Activated naive CD4-positive, alpha-beta T cell treated with anti-CD3 and anti-CD28 coated beads, Interleukin-2, amount 50 U/mL, for 24 hours (primary cell): ENCODE data around the gene RSPRY1.

Experiments
- H3K27ac Mint-ChIP-seq: one replicate; pipeline ENCODE4 v1.8.0; 2021; ENCODE audit warnings: mild to moderate bottlenecking, mixed read lengths
- H3K27me3 Mint-ChIP-seq: one replicate; pipeline ENCODE4 v1.8.0; 2021; ENCODE audit warnings: mixed read lengths
- H3K36me3 Mint-ChIP-seq: one replicate; pipeline ENCODE4 v1.8.0; 2021; ENCODE audit warnings: mixed read lengths
- H3K4me1 Mint-ChIP-seq: one replicate; pipeline ENCODE4 v1.8.0; 2021; ENCODE audit warnings: mixed read lengths
- H3K4me3 Mint-ChIP-seq: one replicate; pipeline ENCODE4 v1.8.0; 2021; ENCODE audit warnings: mild to moderate bottlenecking, mixed read lengths
- H3K9me3 Mint-ChIP-seq: one replicate; pipeline ENCODE4 v1.8.0; 2021; ENCODE audit warnings: mixed read lengths

The RSPRY1 gene

DNA sequence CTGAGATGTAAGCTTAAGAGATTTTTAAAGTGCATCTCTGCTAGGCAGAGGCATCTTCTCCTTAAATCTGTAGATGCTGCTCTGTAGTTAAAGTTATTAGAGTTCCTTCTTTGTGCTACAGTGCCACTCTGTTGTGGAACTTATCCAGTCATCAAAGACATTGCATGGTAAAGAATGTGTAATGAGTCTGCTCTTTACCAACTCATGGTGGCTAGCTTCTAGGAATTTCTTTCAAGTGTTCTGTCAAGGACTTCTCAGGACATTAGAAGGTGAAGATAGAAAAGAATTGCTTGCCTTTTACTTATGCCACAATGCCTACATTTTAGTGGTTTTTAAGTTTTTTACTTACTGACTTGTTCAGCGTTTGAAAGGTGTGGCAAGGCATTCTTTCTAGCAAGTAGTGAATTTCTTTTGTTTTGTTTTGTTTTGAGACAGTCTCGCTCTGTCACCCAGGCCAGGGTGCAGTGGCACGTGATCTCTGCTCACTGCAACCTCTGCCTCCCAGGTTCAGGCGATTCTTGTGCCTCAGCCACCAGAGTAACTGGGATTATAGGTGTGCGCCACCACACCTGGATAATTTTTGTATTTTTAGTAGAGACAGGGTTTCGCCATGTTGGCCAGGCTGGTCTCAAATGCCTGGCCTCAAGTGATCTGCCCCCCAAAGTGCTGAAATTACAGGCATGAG is 38.7 kb downstream of the RSPRY1 start:
- no peak overlapping the region for H3K4me3 Mint-ChIP-seq

DNA sequence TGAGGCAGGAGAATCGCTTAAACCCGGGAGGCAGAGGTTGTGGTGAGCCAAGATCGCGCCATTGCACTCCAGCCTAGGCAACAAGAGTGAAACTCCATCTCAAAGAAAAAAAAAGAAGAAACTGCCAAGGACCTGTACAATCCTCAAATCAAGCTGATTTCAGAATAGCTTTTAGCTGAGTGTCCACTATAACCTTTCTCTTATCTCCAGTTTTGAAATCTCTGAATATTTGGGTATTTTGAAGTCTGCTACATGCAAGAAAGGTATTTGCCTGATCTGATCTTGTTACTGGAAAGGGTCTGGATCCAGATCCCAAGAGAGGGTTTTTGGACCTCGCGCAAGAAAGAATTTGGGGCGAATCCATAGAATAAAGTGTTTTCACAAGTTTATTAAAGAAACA is 39.8 kb downstream of the RSPRY1 start:
- H3K4me1 Mint-ChIP-seq, result no peaks in the 10 kb centered on the region
- peaks cover 15% of the 10 kb centered on the region for H3K36me3 Mint-ChIP-seq
- no peaks in the 10 kb centered on the region for H3K9me3 Mint-ChIP-seq

More for the DNA sequence above, 38.7 kb downstream of the RSPRY1 start:
- no peak overlapping the region for H3K27ac Mint-ChIP-seq
- H3K9me3 Mint-ChIP-seq, result no peaks in the 10 kb centered on the region
- no peaks in the 10 kb centered on the region for H3K4me1 Mint-ChIP-seq
- peaks cover 17% of the 10 kb centered on the region for H3K36me3 Mint-ChIP-seq
- no peaks in the 10 kb centered on the region for H3K27me3 Mint-ChIP-seq

DNA sequence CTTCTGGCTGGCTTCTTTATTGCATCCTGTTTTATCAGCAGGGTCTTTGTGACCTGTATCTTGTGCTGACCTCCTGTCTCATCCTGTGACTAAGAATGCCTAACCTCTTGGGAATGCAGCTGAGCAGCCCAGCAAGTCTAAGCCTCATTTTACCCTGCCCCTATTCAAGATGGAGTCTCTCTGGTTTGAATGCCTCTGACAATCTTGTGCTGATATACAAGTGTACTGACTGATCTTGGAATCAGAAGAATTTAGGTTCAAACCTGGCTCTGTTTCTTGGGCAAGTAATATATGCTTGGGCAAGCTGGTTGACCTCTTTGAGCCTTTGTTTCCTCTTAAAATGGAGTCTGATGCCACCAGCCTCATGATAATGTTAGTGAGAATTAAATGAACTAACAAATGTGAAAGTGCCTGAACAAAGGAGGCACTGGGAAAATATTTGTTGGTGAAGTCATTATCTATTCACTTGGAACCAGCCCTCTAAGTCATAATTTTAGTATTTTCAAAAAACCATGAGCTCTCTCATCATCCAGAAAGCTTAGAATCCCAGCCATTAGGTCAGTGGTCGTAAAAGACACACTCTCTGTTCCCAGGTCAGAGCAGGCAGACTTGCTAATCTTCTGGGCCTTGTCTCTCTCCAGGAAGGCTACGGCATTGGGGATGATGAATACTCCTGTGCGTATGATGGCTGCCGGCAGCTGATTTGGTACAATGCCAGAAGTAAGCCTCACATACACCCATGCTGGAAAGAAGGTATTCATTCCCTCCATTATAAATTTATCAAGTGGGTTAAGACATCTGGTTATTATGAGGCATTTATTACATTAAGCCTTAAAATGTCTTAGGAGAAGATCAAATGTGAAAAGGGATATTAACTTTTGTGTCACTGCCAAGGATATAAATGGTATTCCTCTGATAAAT is 40.8 kb downstream of the RSPRY1 start:
- no peak overlapping the region for H3K4me3 Mint-ChIP-seq
- no peak overlapping the region for H3K27ac Mint-ChIP-seq
- H3K36me3 Mint-ChIP-seq, result peaks cover 14% of the 10 kb centered on the region
- no peaks in the 10 kb centered on the region for H3K27me3 Mint-ChIP-seq
- no peaks in the 10 kb centered on the region for H3K9me3 Mint-ChIP-seq
- H3K4me1 Mint-ChIP-seq, result no peaks in the 10 kb centered on the region

More for the DNA sequence above, 39.8 kb downstream of the RSPRY1 start:
- Mint-ChIP-seq H3K4me3 (no peak overlapping the region), H3K27me3 (no peaks in the 10 kb centered on the region), H3K27ac (no peak overlapping the region)

DNA sequence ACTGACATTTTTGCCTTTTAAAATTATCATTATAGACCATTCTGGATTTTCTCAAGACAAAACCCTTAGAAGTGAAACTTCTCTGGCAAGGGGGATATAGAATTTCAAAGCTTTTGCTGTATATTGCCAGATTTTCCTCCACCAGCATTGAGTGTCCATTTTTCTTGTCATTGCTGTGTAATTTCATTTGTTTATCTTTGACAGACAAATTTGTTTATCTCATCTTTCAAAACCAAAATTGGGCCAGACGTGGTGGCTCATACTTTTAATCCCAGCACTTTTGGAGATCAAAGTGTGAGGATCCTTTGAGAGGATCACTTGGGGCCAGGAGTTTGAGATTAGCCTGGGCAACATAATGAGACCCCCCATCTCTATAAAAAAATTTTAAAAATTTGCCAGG is 43.0 kb downstream of the RSPRY1 start:
- Mint-ChIP-seq H3K36me3 (peaks cover 15% of the 10 kb centered on the region), H3K9me3 (no peaks in the 10 kb centered on the region), H3K27me3 (no peaks in the 10 kb centered on the region), H3K4me1 (no peaks in the 10 kb centered on the region), H3K27ac (no peak overlapping the region), H3K4me3 (no peak overlapping the region)

DNA sequence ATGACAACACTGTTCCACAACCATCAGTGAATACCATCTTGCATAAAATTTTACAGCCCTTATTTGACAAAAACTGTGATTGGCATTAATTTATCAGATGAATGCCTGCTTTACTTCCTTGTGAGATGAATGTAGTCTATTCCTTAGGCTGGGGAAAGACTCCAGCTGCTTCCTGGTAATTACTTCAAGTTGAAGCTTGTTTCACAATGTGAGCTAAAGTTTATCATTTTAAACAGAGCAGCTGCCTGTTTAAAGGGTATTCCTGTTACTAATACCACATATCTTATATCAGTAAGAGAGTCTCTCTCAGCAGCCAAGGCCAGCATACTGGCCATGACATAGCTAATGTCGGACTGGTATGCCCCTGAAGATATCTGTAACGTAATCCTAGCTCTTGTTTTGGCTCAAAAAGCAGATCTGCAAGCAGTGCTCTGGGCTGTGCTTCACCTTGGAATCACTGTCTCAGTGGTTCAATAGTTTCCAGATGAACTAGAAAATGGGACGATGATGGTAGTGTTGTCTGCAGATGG is 45.8 kb downstream of the RSPRY1 start:
- no peaks in the 10 kb centered on the region for H3K27me3 Mint-ChIP-seq
- no peak overlapping the region for H3K27ac Mint-ChIP-seq
- H3K4me3 Mint-ChIP-seq, result no peak overlapping the region
- H3K4me1 Mint-ChIP-seq, result peaks cover 6% of the 10 kb centered on the region
- peaks cover 27% of the 10 kb centered on the region for H3K36me3 Mint-ChIP-seq
- H3K9me3 Mint-ChIP-seq, result no peaks in the 10 kb centered on the region

DNA sequence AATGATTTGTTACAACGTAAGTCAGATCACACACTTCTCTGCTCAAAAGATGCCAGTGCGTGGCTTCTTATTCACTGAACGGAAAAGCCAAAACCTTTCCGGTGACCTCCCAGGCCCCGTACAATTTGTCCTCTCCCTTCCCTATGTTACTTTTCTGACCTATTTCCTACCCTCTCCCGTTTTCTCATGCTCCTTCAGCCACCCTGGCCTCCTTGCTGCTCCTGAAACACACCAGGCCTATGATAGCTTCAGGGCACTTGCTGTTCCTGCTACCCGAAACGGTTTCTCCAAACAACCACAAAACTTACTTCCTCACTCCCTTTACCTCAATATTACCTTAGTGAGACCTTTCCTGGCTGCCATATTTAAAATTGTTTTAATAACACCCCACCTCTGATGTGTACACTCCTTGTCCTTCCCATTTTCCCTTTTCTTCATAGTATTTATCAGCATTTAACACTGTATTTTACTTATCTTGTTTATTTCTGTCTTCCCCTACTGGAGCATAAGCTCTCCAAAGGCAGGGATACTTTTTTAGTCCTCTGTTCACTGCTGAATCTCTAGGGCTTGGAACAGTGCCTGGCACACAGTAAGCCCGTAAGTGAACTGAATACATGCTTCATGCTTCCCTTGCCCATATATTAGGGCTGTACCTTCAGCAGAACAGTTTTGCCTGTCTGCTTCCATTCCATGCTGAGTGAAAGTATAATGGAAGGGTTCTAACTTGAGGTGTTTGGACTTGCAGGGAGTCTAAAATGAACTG is 48.0 kb downstream of the RSPRY1 start:
- Mint-ChIP-seq H3K4me1 (peaks cover 6% of the 10 kb centered on the region), H3K27me3 (no peaks in the 10 kb centered on the region), H3K27ac (peak overlapping the region; percentile 63), H3K9me3 (no peaks in the 10 kb centered on the region), H3K36me3 (peaks cover 24% of the 10 kb centered on the region), H3K4me3 (no peak overlapping the region)

DNA sequence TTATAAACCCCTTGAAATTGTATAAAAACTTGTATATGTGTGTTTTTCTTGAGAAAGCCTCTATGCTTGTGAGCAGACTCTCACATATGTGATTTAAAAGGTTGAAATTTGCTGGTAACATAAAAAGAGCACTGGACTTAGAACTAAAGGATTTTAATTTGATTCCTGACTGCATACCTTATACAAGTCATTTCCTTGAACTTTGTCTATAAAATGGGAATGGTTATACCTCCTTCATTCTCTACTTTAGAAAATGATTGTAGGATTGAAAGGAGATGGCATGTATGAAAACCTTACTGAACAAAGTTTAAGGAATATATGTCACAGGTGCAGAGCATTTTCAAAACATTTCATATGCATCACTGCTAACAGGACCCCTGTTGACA is 48.6 kb downstream of the RSPRY1 start:
- H3K9me3 Mint-ChIP-seq, result no peaks in the 10 kb centered on the region
- H3K4me3 Mint-ChIP-seq, result no peak overlapping the region
- peaks cover 24% of the 10 kb centered on the region for H3K36me3 Mint-ChIP-seq
- H3K27ac Mint-ChIP-seq, result no peak overlapping the region
- no peaks in the 10 kb centered on the region for H3K27me3 Mint-ChIP-seq
- H3K4me1 Mint-ChIP-seq, result peaks cover 6% of the 10 kb centered on the region

DNA sequence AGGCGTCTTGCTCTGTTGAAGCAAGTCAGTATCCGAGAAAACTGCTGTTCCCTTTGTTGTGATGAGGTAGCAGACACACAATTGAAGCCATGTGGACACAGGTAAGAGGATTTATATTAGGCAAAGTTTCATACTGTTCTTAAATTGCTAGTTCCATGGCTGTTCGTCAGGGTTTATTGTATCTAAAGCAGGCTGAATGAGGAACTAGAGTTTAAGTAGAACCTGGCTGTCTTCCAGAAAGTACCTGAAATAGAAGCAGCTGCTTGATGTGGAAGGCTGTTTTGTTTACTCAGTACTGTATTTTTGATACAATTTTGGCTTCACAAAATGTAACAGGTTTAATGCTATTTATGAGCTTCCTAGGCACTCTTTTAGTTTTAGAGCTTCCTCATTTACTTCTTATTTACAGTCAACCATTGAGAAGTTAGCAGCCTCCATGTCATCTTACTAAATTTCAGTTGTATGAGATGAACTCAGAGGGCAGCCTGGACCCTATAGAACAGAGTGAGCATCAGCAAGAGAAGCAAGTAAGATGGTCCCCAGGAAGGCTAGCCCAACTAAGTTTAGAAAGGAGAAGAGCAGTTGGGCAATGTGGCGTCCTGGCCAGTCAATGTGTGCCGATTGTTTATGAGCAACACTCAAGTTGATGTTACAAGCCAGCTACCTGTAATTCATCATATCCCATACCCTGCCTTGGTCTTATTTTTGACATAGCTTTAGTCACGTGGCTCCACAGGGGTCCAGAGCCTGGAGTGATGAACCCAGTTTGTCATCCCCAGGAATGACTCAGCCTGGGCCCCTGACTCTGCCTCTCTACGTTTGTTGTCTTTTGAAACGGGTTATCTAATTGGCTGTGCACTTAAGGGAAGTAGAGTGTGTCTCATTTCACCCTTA is 49.2 kb downstream of the RSPRY1 start:
- Mint-ChIP-seq H3K27ac (peak overlapping the region; percentile 12), H3K4me1 (peaks cover 6% of the 10 kb centered on the region), H3K9me3 (no peaks in the 10 kb centered on the region), H3K36me3 (peaks cover 22% of the 10 kb centered on the region), H3K27me3 (no peaks in the 10 kb centered on the region), H3K4me3 (no peak overlapping the region)

DNA sequence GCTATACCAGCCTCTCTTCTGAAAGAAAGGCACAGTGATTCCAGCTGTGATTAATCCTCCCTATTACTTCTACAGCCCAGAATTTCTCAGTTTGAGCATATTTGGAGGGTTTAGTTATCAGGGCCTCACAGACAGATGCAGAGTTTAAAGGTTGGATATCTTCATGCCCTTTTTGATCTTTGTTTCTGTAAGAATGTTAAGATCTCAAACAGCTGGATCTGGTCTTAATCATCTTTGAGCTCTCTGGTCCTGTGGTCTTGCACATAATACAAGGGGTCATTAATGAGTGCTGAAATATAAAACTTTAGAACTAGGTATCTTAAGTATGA is 49.9 kb downstream of the RSPRY1 start:
- Mint-ChIP-seq H3K27me3 (no peaks in the 10 kb centered on the region), H3K36me3 (peaks cover 20% of the 10 kb centered on the region), H3K9me3 (no peaks in the 10 kb centered on the region), H3K4me1 (peaks cover 10% of the 10 kb centered on the region), H3K4me3 (no peak overlapping the region), H3K27ac (peak overlapping the region; percentile 8)

DNA sequence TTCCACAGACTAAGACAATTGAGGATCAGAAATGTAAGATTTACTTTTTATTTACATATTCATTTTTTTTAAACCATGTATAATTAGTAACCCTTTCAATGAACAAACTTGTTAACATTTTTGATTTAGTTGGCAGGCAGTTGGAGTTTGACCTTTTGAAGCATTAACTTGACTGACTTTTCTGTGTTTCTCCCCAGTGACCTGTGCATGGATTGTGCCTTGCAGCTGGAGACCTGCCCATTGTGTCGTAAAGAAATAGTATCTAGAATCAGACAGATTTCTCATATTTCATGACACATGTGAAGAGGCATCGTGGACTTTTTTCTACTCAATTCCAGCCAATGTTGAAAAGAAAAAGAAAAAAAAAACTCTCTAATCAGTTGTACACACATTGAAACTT is 52.6 kb downstream of the RSPRY1 start:
- Mint-ChIP-seq H3K4me3 (no peak overlapping the region), H3K27me3 (no peaks in the 10 kb centered on the region), H3K27ac (no peak overlapping the region), H3K9me3 (no peaks in the 10 kb centered on the region), H3K4me1 (peaks cover 14% of the 10 kb centered on the region), H3K36me3 (peaks cover 17% of the 10 kb centered on the region)

DNA sequence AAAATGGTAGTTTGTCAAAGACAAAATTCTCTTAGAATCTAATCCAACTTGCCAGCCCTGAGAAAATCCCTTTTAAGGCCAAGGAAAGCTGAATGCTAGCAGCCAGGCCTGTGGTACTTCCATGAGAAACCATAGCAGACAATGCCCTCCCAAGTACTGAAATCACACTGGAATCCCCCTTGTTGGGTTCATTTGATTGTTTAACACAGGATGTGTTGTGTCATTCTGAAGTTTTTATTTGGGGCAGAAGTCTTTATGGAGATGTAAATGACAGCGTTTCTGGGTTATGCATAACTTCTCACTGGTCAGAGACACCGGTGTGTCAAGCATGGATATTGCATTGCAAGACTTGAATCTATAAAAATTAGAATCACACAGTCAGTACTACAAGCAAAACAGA is 53.0 kb downstream of the RSPRY1 start:
- Mint-ChIP-seq H3K9me3 (no peaks in the 10 kb centered on the region), H3K4me3 (no peak overlapping the region), H3K4me1 (peaks cover 15% of the 10 kb centered on the region), H3K36me3 (peaks cover 13% of the 10 kb centered on the region), H3K27me3 (no peaks in the 10 kb centered on the region), H3K27ac (peak overlapping the region; percentile 30)

DNA sequence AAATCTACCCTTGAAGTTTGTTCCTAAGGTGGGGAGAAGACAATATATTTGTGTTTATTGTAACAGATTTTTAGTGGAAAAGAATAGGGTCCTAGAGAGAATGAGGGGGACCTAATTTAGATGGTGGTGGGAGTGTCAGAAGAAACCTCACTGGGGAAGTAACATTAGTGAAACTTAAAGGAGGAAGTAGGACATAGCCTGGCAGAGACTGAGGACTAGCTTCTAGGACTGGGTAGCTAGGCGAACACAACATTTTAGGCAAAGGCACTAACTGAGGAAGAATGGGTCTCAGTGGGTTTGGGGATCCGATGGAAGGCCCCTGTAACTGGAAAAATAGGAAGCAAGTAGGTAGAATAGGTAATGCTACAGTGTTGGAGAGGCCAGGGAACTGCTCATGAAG is 54.7 kb downstream of the RSPRY1 start:
- Mint-ChIP-seq H3K9me3 (no peaks in the 10 kb centered on the region), H3K27me3 (no peaks in the 10 kb centered on the region), H3K4me1 (peaks cover 23% of the 10 kb centered on the region), H3K27ac (peak overlapping the region; percentile 61), H3K4me3 (no peak overlapping the region), H3K36me3 (peaks cover 5% of the 10 kb centered on the region)

DNA sequence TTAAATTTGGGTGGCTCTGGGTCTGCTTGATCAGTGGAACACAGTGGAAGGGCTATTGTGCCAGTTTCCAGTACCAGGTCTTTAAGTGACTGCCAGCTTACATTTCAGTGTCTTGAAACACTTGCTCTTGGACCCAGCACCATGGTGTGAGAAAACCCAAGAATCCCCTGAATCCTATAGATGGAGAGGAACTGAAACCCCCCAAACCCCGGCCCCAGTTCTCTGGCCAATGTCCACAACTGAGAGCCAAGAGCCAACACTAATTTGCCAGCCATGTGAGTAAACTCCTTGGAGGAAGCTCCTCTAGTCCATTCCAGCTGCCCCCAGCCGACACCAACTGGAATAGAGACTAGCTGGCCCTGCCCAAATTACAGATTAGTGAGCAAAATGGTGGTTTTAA is 56.5 kb downstream of the RSPRY1 start:
- H3K27ac Mint-ChIP-seq, result no peak overlapping the region
- H3K36me3 Mint-ChIP-seq, result peaks cover 2% of the 10 kb centered on the region
- H3K4me3 Mint-ChIP-seq, result no peak overlapping the region

DNA sequence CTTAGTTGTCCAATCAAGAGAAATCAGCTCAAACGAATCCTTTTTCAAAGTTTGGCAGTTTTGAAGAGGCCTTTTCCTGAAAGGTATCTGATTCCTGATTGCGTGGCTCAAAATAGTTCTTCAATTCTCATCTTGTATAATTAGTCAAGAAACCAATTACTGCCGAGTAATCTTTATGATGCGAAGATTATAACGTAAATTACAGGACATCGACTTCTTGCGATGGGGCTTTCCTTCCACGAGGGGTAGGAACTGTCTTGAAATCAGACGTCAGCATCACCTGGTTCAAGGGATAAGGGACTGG is 58.3 kb downstream of the RSPRY1 start:
- H3K36me3 Mint-ChIP-seq, result peaks cover 2% of the 10 kb centered on the region
- H3K27ac Mint-ChIP-seq, result peak overlapping the region; percentile 94
- H3K4me1 Mint-ChIP-seq, result peaks cover 24% of the 10 kb centered on the region
- peak overlapping the region; percentile 93 for H3K4me3 Mint-ChIP-seq
- no peaks in the 10 kb centered on the region for H3K9me3 Mint-ChIP-seq
- H3K27me3 Mint-ChIP-seq, result no peaks in the 10 kb centered on the region

More for the DNA sequence above, 56.5 kb downstream of the RSPRY1 start:
- Mint-ChIP-seq H3K9me3 (no peaks in the 10 kb centered on the region), H3K4me1 (peaks cover 24% of the 10 kb centered on the region), H3K27me3 (no peaks in the 10 kb centered on the region)
